Measurements from ENCODE around the gene DEPDC1B. TPM values are rescaled to one million over a fixed set of nuclear protein-coding genes. Genes with fewer than 3 reads are reported as not detected.
"Not testable (repeated sequence)": the region's sequence is repeated elsewhere in the genome, so short reads cannot be mapped to it uniquely, and the experiment has no call there.

The DEPDC1B gene
- total RNA-seq, 1 donor = 0.63 TPM

DNA sequence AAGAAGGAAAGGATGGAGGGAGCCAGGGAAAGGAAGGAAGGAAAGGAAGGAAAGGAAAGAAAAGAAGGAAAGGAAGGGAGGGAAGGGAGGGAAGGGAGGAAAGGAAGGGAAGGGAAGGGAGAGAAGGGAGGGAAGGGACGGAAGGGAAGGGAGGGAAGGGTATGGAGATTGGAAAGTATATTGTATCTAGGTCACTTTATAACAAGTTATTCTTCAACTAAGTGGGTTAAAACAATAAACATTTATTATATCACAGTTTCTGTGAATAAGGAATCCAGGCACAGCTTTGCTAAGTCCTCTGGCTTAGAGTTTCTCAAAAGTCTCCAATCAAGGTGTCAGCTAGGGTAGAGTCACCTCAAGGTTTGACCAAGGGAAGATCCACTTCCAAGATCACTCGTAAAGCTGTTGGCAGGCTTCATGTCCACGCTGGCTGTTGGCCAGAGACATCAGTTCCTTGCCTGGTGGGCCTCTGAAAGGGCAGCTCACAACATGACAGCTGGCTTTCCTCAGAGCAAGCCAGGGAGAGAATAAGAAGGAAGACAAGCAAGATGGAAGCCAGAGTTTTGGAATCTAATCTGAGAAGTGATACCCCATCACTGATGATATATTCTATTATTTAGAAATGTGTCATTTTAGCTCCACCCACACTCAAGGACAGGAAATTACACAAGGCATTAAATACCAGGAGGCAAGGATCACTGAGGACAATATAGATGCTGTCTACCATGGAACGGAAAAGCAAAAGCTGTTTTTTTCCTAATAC, 105.1 kb downstream of the DEPDC1B start:
- Histone ChIP-seq H3K9me3 (ENCODE audit: low read depth, low read length) (no peaks in the 10 kb centered on the region), H3K4me1 (ENCODE audit: insufficient read depth, low read length) (peaks cover 8% of the 10 kb centered on the region), H3K27me3 (ENCODE audit: insufficient read depth, low read length) (no peaks in the 10 kb centered on the region), H3K4me3 (ENCODE audit: low read length) (no peak overlapping the region)

DNA sequence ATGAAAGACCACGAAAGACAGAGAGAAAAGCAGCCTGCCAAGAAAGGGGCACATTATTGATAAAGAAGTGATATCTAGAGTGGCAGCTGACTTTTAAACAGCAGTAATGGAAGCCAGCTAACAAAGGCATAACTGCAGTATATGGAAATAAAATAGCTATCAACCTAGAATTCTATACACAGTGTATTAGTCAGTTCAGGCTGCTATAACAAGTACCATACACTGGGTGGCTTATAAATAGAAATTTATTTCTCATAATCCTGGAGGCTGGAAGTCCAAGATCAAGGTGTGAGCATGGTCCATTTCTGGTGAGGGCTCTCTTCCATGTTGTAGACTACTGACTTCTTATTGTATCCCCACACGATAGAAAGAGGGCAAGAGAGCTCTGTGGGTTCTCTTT, 109.8 kb downstream of the DEPDC1B start:
- no peak overlapping the region for H3K4me3 ChIP-seq (ENCODE audit: low read length)
- H3K9me3 ChIP-seq (ENCODE audit: low read depth, low read length) = no peaks in the 10 kb centered on the region
- no peaks in the 10 kb centered on the region for H3K27me3 ChIP-seq (ENCODE audit: insufficient read depth, low read length)
- H3K4me1 ChIP-seq (ENCODE audit: insufficient read depth, low read length) = no peaks in the 10 kb centered on the region

DNA sequence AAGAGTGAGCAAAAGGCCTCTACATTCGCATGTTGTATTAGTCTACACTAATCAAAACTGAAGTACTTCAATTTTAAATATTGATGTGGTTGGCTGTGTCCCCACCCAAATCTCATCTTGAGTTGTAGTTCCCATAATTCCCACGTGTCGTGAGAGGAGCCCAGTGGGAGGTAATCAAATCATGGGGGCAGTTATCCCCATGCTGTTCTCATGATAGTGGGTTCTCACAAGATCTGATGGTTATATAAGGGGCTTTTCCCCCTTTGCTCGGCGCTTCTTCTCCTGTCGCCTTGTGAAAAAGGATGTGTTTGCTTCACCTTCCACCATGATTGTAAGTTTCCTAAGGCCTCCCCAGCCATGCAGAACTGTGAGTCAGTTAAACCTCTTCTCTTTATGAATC, 112.7 kb downstream of the DEPDC1B start:
- not testable (repeated sequence) for H3K27me3 ChIP-seq (ENCODE audit: insufficient read depth, low read length); H3K9me3 ChIP-seq (ENCODE audit: low read depth, low read length); H3K4me1 ChIP-seq (ENCODE audit: insufficient read depth, low read length); H3K4me3 ChIP-seq (ENCODE audit: low read length)

DNA sequence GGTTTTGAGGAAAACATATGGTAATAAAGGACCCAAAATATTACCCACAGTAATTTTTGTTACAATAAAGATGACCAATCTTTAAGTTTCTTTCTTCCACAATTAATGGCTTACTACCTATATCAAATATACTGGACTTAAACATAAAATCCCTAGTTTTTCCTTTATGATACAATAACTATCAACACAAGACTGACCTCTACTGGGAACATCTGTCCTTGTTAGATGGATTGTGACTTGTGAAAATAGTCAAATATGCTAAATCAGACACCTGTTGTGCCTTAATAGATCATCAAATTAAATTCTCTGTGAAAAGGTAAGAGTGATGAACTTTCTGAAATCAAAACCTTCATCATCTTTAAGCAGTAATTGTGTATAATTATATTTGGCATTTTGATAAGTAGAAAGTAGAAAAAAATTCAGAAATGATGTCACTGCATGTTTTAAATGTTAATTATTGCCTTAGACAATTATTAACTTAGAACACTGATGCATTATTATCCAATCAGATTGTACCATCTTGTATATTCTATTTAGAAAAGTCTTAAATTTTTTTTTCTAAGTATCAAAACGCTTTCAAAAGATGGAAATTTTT, 113.6 kb downstream of the DEPDC1B start:
- H3K4me1 ChIP-seq (ENCODE audit: insufficient read depth, low read length) = no peaks in the 10 kb centered on the region
- H3K4me3 ChIP-seq (ENCODE audit: low read length) = no peak overlapping the region
- H3K27me3 ChIP-seq (ENCODE audit: insufficient read depth, low read length) = no peaks in the 10 kb centered on the region
- no peaks in the 10 kb centered on the region for H3K9me3 ChIP-seq (ENCODE audit: low read depth, low read length)

DNA sequence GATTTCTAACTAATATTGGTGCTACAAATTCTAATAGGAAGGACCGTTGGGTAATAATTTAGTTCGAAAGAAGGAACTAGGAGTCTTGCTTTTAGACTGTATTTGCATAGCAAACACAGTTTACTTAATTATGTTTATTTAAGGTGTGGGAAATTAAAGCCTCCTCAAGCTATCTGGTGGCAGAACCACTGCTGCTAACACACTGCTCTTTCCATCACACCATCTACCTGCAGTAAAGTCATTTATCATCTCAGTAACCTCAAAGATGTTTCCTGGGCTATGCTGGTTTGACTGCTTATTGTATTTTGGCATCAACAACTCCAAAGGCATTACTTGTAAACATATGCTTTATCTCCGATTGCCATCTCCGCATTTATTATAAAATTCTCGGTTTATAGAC, 114.3 kb downstream of the DEPDC1B start:
- no peak overlapping the region for H3K4me3 ChIP-seq (ENCODE audit: low read length)
- no peaks in the 10 kb centered on the region for H3K9me3 ChIP-seq (ENCODE audit: low read depth, low read length)
- H3K4me1 ChIP-seq (ENCODE audit: insufficient read depth, low read length) = no peaks in the 10 kb centered on the region
- H3K27me3 ChIP-seq (ENCODE audit: insufficient read depth, low read length) = no peaks in the 10 kb centered on the region

DNA sequence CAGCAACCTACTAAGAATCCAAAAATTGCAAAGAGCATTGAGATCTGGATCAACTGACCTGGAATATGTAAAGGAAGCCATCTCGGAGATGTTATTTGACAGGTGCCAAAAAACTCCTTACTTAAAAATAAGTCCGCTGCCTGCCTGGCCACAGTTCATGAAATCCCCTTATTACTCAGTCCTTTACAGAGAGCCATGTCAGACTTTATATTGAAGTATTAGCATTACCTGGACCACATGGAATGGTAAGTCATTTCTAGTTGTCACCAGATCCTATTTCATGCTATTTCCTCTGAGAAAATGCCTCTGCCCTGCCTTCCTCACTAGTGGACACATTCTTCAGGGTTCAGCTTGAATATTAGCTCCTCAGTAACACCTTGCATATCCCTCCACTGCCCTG, 115.7 kb downstream of the DEPDC1B start:
- Histone ChIP-seq H3K27me3 (ENCODE audit: insufficient read depth, low read length) (no peaks in the 10 kb centered on the region), H3K9me3 (ENCODE audit: low read depth, low read length) (no peaks in the 10 kb centered on the region), H3K4me3 (ENCODE audit: low read length) (no peak overlapping the region), H3K4me1 (ENCODE audit: insufficient read depth, low read length) (no peaks in the 10 kb centered on the region)

DNA sequence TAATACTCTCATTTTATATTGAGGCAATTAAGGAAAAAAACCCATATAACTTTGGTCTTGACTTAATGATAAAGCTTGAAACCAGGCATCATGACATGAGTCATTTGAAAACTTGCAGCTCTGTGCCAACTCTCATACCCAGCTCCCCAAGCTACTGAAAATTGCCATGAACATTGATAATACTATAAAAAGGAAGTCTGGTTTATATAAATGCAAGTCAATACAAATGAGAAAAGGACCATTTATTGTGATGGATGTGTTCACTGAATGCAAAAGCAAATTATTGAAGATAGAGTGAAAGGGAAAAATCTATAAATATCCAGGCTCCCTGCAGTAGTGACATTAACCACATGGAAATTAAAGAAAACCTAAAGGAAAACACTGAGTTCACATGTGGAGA, 116.3 kb downstream of the DEPDC1B start:
- Histone ChIP-seq H3K9me3 (ENCODE audit: low read depth, low read length) (no peaks in the 10 kb centered on the region), H3K4me1 (ENCODE audit: insufficient read depth, low read length) (no peaks in the 10 kb centered on the region), H3K27me3 (ENCODE audit: insufficient read depth, low read length) (no peaks in the 10 kb centered on the region), H3K4me3 (ENCODE audit: low read length) (no peak overlapping the region)

DNA sequence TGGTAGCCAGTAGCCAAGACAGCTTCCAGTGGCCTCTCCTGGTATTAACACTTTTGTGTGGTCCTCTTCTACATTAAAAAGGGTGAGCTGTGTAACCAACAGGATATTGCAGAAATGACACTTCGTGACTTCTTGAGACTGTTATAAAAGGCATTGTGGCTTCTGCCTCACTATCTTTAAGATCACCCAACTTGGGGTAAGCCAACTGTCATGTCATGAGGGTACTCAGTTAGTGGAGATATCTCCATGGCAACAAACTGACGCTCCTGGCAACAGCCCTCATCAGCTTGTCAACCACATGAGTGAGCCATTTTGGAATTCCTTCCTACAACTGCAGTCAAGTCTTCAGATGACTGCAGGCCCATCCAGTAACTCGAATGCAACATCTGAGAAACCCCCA, 121.7 kb downstream of the DEPDC1B start:
- Histone ChIP-seq H3K27me3 (ENCODE audit: insufficient read depth, low read length) (no peaks in the 10 kb centered on the region), H3K9me3 (ENCODE audit: low read depth, low read length) (peaks cover 6% of the 10 kb centered on the region), H3K4me3 (ENCODE audit: low read length) (no peak overlapping the region), H3K4me1 (ENCODE audit: insufficient read depth, low read length) (no peaks in the 10 kb centered on the region)

DNA sequence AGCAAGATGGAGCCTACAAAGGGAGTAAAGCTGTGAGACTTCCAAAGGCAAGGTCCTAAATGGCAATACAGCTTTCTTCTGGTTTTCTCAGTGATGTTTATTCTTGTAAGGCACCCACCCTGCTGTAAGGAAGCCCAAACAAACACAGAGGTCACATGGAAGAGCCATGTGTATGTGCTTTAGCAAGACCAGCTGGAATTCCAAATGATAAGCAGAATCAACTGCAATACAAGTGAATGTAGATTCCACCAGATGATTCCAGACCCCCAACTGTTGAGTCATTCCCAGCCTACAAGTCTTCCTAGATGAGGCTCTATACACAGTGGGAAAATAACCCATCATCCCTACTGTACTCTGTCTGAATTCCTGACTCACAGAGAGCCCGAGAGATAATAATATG, 122.8 kb downstream of the DEPDC1B start:
- H3K9me3 ChIP-seq (ENCODE audit: low read depth, low read length) = peaks cover 6% of the 10 kb centered on the region
- H3K27me3 ChIP-seq (ENCODE audit: insufficient read depth, low read length) = no peaks in the 10 kb centered on the region
- no peak overlapping the region for H3K4me3 ChIP-seq (ENCODE audit: low read length)
- H3K4me1 ChIP-seq (ENCODE audit: insufficient read depth, low read length) = no peaks in the 10 kb centered on the region

DNA sequence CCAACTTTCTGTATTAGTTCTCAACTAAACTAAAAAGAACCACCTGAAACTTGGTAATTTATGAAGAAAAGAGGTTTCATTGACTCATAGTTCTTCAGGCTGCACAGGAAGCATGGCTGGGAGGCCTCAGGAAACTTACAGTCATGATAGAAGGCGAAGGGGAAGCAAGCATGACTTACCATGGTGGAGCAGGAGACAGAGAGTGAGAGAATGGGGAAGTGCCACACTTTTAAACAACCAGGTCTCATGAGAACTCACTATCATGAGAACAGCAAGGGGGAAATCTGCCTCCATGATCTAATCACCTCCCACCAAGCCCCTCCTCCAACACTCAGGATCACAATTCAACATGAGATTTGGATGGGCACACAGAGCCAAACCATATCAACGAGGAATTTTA, 123.5 kb downstream of the DEPDC1B start:
- no peaks in the 10 kb centered on the region for H3K27me3 ChIP-seq (ENCODE audit: insufficient read depth, low read length)
- H3K4me1 ChIP-seq (ENCODE audit: insufficient read depth, low read length) = no peaks in the 10 kb centered on the region
- peaks cover 6% of the 10 kb centered on the region for H3K9me3 ChIP-seq (ENCODE audit: low read depth, low read length)
- H3K4me3 ChIP-seq (ENCODE audit: low read length) = no peak overlapping the region

DNA sequence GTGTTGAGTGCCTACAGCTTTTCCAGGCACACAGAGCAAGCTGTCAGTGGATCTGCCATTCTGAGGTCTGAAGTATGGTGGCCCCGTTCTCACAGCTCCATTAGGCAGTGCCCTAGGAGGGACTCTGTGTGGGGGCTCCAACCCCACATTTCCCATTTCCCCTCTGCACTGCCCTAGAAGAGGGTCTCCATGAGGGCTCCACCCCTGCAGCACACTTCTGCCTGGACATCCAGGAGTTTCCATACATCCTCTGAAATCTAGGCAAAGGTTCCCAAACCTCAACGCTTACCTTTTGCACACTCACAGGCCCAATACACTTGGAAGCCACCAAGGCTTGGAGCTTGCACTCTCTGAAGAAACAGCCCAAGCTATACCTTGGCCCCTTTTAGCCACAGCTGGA, 131.3 kb downstream of the DEPDC1B start:
- Histone ChIP-seq H3K4me1 (ENCODE audit: insufficient read depth, low read length) (no peaks in the 10 kb centered on the region), H3K4me3 (ENCODE audit: low read length) (no peak overlapping the region), H3K9me3 (ENCODE audit: low read depth, low read length) (peaks cover 8% of the 10 kb centered on the region), H3K27me3 (ENCODE audit: insufficient read depth, low read length) (no peaks in the 10 kb centered on the region)

DNA sequence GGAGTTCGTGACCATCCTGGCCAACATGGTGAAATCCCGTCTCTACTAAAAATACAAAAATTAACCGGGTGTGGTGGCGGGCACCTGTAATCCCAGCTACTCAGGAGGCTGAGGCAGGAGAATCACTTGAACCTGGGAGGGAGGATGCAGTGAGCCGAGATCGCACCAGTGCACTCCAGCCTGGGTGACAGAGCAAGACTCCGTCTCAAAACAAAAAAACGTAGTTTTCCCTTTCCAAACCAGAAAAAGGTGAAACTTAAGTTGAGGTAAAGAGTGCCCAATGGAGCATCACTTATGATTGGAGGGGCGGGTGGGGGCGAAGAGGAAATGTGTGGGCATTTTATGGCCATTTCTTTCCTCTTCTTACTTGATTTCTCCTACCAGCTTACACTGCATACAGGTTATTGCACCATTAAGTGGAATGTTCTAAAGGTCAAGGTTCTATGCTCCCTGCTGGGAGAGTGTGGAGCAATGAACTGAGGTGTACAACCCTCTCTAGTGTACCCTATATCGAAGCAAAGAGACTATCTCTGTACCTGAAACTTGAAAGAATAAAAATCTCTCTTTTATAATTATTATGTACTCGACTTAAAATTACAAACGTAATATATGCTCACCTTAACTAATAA, 136.2 kb downstream of the DEPDC1B start:
- peaks cover 5% of the 10 kb centered on the region for H3K9me3 ChIP-seq (ENCODE audit: low read depth, low read length)

DNA sequence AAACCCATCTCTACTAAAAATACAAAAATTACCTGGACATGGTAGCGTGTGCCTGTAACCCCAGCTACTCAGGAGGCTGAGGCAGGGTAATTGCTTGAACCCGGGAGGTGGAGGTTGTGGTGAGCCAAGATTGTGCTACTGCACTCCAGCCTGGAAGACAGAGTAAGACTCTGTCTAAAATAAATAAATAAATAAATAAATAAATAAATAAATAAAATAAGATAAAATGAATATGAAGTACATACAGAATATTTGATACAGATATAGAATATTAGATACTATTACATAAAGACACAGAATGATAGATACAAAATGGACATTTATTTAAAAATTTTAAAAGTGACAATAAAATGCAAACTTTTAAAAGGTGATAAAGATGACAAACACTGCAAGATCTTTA, 146.7 kb downstream of the DEPDC1B start:
- not testable (repeated sequence) for H3K27me3 ChIP-seq (ENCODE audit: insufficient read depth, low read length); H3K4me1 ChIP-seq (ENCODE audit: insufficient read depth, low read length); H3K9me3 ChIP-seq (ENCODE audit: low read depth, low read length); H3K4me3 ChIP-seq (ENCODE audit: low read length)

More for the DNA sequence above, 136.2 kb downstream of the DEPDC1B start:
- no peak overlapping the region for H3K4me3 ChIP-seq (ENCODE audit: low read length)
- H3K27me3 ChIP-seq (ENCODE audit: insufficient read depth, low read length) = no peaks in the 10 kb centered on the region
- H3K4me1 ChIP-seq (ENCODE audit: insufficient read depth, low read length) = no peaks in the 10 kb centered on the region

DNA sequence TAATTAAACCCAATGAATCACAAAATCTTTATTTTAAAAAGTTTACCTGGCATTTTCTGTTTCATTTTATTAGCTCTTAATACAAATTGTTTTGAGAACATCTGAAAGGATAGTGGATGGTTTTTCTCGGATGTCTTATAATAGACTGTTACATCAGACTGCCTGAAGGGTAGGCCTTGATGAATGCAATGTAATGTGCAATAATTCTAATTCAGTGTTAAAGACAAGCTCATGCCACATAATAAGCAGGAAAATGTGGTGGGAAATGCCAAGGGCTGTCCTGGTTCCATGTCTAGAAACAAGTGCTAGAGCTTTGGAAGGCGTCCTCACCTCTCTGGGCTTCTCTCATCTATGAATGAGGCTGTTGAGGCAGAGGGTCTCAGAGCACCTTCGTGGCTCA, 148.1 kb downstream of the DEPDC1B start:
- H3K9me3 ChIP-seq (ENCODE audit: low read depth, low read length) = no peaks in the 10 kb centered on the region
- H3K4me3 ChIP-seq (ENCODE audit: low read length) = no peak overlapping the region
- H3K27me3 ChIP-seq (ENCODE audit: insufficient read depth, low read length) = no peaks in the 10 kb centered on the region
- H3K4me1 ChIP-seq (ENCODE audit: insufficient read depth, low read length) = no peaks in the 10 kb centered on the region

DNA sequence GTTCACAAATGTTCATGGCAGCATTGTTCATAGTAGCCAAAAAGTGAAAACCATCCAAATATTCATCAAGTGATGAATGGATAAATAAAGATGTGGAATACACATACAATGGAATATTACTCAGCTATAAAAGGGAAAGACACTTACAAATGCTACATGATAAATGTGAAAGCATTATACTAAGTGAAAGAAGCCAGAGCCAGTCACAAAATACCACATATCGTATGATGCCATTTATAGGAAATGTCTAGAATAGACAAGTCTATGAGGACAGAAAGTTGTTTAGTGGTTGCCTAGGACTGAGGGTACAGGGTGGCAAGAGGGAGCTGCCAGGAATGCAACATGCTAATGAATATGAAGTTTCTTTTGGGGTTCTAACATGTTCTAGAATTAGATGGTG, 148.7 kb downstream of the DEPDC1B start:
- Histone ChIP-seq H3K4me1 (ENCODE audit: insufficient read depth, low read length) (no peaks in the 10 kb centered on the region), H3K4me3 (ENCODE audit: low read length) (no peak overlapping the region)

DNA sequence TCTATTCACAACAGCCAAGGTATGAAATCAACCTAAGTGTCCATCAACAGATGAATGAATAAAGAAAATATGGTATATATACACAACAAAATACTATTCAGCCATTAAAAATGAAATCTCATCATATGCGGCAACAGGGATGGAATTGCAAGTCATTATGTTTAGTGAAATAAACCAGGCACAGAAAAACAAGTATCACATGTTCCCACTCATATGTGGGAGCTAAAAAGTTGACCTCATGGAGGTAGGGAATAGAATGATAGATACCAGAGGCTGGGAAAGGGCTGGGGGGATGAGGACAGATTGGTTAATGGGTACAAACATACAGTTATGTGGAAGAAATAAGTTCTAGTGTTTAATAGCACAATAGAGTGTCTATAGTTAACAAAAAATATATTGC, 149.7 kb downstream of the DEPDC1B start:
- no peaks in the 10 kb centered on the region for H3K4me1 ChIP-seq (ENCODE audit: insufficient read depth, low read length)
- H3K27me3 ChIP-seq (ENCODE audit: insufficient read depth, low read length) = no peaks in the 10 kb centered on the region
- H3K9me3 ChIP-seq (ENCODE audit: low read depth, low read length) = no peaks in the 10 kb centered on the region
- H3K4me3 ChIP-seq (ENCODE audit: low read length) = no peak overlapping the region

More for the DNA sequence above, 148.7 kb downstream of the DEPDC1B start:
- Histone ChIP-seq H3K27me3 (ENCODE audit: insufficient read depth, low read length) (no peaks in the 10 kb centered on the region), H3K9me3 (ENCODE audit: low read depth, low read length) (no peaks in the 10 kb centered on the region)

Data from mononuclear cell (primary cell).